HCT116 (cell line): Measurements from ENCODE around the gene IGLL5. TPM values are rescaled to one million over a fixed set of nuclear protein-coding genes. Genes with fewer than 3 reads are reported as not detected.

ENCODE experiments used
- ATAC-seq: fragments of 200-7000 bp; cut with Tn5 transposase; 2 replicates; pipeline ENCODE4 v1.9.1; 2020; ENCODE audit warnings: mild to moderate bottlenecking, moderate library complexity
- BruUV-seq: library from RNA; stranded (reverse); fragments of 400-500 nt; replicated peaks from 2 replicates; lab custom pipeline; 2021; lab: Mats Ljungman, UMichigan
- CTCF ChIA-PET: fragments of 300-600 bp; sonication (Branson Sonifier 250); formaldehyde crosslinking; loops from one replicate; lab custom pipeline; 2021; ENCODE audit warnings: antibody characterized with exemption; lab: Charles Lee
- POLR2A ChIA-PET: fragments of 300-600, 350-600 bp; sonication (Branson Sonifier 250); formaldehyde crosslinking; loops from one replicate; lab custom pipeline; 2021; ENCODE audit warnings: antibody characterized with exemption; lab: Charles Lee
- RAD21 ChIA-PET, 2 experiments: fragments of 300-600 bp; sonication (Branson Sonifier 250); formaldehyde crosslinking; loops; one replicate each; lab custom pipeline; 2023; ENCODE audit warnings: low total read pairs in 2 of 2; ENCODE audit not compliant: uncharacterized antibody in 2 of 2, unreplicated experiment in 2 of 2, low non-redundant PET in 1 of 2; lab: Charles Lee
- DNase-seq: peaks from one replicate; pipeline ENCODE4 v3.0.0-alpha.2; 2010; ENCODE audit warnings: low read depth, low spot score
- H2AFZ ChIP-seq: fragments of 200-600 bp; shearing (Covaris generic), sonication (generic); 2 replicates; pipeline ENCODE4 v1.6.1; 2017; ENCODE audit warnings: low read depth, mixed run types, mixed read lengths, antibody characterized with exemption, low read length; ENCODE audit not compliant: poor library complexity, severe bottlenecking
- H3K27ac ChIP-seq: 2 replicates; pipeline ENCODE4 v1.5.1; 2012; ENCODE audit warnings: low read depth, low read length
- H3K27me3 ChIP-seq: fragments of 200-600 bp; sonication (generic); 2 replicates; pipeline ENCODE4 v1.6.1; 2016; ENCODE audit warnings: mixed run types, low read length, mixed read lengths; ENCODE audit not compliant: insufficient read depth
- H3K36me3 ChIP-seq, 2 experiments: fragments of 200-500 bp in 1 of 2; fragments of 200-600 bp in 1 of 2; sonication (Bioruptor generic) in 1 of 2; sonication (generic) in 1 of 2; 2 replicates each; pipeline versions ENCODE4 v1.5.1 to v1.6.1; 2014 to 2016; ENCODE audit warnings: low read length in 2 of 2, inconsistent platforms in 1 of 2, mixed read lengths in 1 of 2, mixed run types in 1 of 2; ENCODE audit not compliant: insufficient read depth in 2 of 2, control insufficient read depth in 1 of 2
- H3K4me1 ChIP-seq, 2 experiments: fragments of 200-600 bp in 1 of 2; sonication (generic) in 1 of 2; 2 replicates each; pipeline versions ENCODE4 v1.5.1 to v1.6.1; 2012 to 2017; ENCODE audit warnings: low read length in 2 of 2, inconsistent platforms in 1 of 2, mild to moderate bottlenecking in 1 of 2, mixed read lengths in 1 of 2, mixed run types in 1 of 2, moderate library complexity in 1 of 2; ENCODE audit not compliant: insufficient read depth in 2 of 2, control insufficient read depth in 1 of 2
- H3K4me2 ChIP-seq: fragments of 200-600 bp; sonication (generic); 2 replicates; pipeline ENCODE4 v1.6.1; 2017; ENCODE audit warnings: mixed run types, low read length, mixed read lengths
- H3K4me3 ChIP-seq, 2 experiments: fragments of 200-600 bp in 1 of 2; sonication (generic) in 1 of 2; replicated peaks in 1 of 2; 2 replicates each; pipeline ENCODE4 v1.5.1; 2011 to 2016; ENCODE audit warnings: low read length in 2 of 2, control low read depth in 1 of 2, low read depth in 1 of 2, mild to moderate bottlenecking in 1 of 2, mixed read lengths in 1 of 2, mixed run types in 1 of 2
- H3K79me2 ChIP-seq: fragments of 200-600 bp; sonication (generic); 2 replicates; pipeline ENCODE4 v1.6.1; 2017; ENCODE audit warnings: mild to moderate bottlenecking, mixed run types, low read length, moderate library complexity, mixed read lengths; ENCODE audit not compliant: insufficient read depth
- H3K9ac ChIP-seq: fragments of 200-600 bp; sonication (generic); 2 replicates; pipeline ENCODE4 v1.6.1; 2016; ENCODE audit warnings: low read length, mixed read lengths
- H3K9me2 ChIP-seq: fragments of 200-600 bp; sonication (generic), shearing (Covaris generic); 2 replicates; pipeline ENCODE4 v1.6.1; 2017; ENCODE audit warnings: mixed run types, mild to moderate bottlenecking, moderate library complexity; ENCODE audit not compliant: insufficient read depth
- H3K9me3 ChIP-seq, 2 experiments: fragments of 200-500 bp in 1 of 2; fragments of 200-600 bp in 1 of 2; sonication (Bioruptor generic) in 1 of 2; sonication (generic) in 1 of 2; 2 replicates each; pipeline ENCODE4 v1.6.1; 2014 to 2017; ENCODE audit warnings: low read length in 2 of 2, mixed read lengths in 2 of 2, inconsistent platforms in 1 of 2, low read depth in 1 of 2, mild to moderate bottlenecking in 1 of 2, mixed run types in 1 of 2, moderate library complexity in 1 of 2; ENCODE audit not compliant: control insufficient read depth in 1 of 2, insufficient read depth in 1 of 2
- H4K20me1 ChIP-seq: fragments of 200-600 bp; sonication (generic), shearing (Covaris generic); 2 replicates; pipeline ENCODE4 v1.6.1; 2017; ENCODE audit warnings: mixed run types, mild to moderate bottlenecking, moderate library complexity; ENCODE audit not compliant: insufficient read depth
- CEBPB ChIP-seq: IDR thresholded peaks from 2 replicates; pipeline ENCODE4 v1.6.1; 2012; ENCODE audit warnings: low read depth
- EGR1 ChIP-seq: IDR thresholded peaks from 2 replicates; pipeline ENCODE4 v1.6.1; 2012; ENCODE audit warnings: low read depth
- ELF1 ChIP-seq: IDR thresholded peaks from 2 replicates; pipeline ENCODE4 v1.6.1; 2012; ENCODE audit warnings: low read depth, borderline replicate concordance
- EZH2 ChIP-seq: fragments of 200-600 bp; sonication (generic); IDR thresholded peaks from 2 replicates; pipeline ENCODE4 v1.6.1; 2017; ENCODE audit warnings: antibody characterized with exemption, mixed run types
- EZH2phosphoT487 ChIP-seq: fragments of 200-600 bp; IDR thresholded peaks from 2 replicates; pipeline ENCODE4 v1.6.1; 2018; ENCODE audit warnings: antibody characterized with exemption, borderline replicate concordance
- FOSL1 ChIP-seq: IDR thresholded peaks from 2 replicates; pipeline ENCODE4 v1.6.1; 2012; ENCODE audit warnings: low read depth
- JUND ChIP-seq: IDR thresholded peaks from 2 replicates; pipeline ENCODE4 v1.6.1; 2012
- MAX ChIP-seq: IDR thresholded peaks from 2 replicates; pipeline ENCODE4 v1.6.1; 2012
- POLR2A ChIP-seq: IDR thresholded peaks from 2 replicates; pipeline ENCODE4 v1.7.0; 2011; ENCODE audit warnings: borderline replicate concordance; ENCODE audit not compliant: insufficient read depth, insufficient read length; ENCODE audit errors: extremely low read depth
- POLR2AphosphoS5 ChIP-seq: IDR thresholded peaks from 2 replicates; pipeline ENCODE4 v1.6.1; 2011; ENCODE audit warnings: mild to moderate bottlenecking, low read depth, low read length, moderate library complexity
- SRF ChIP-seq: IDR thresholded peaks from 2 replicates; pipeline ENCODE4 v1.6.1; 2012; ENCODE audit warnings: low read depth
- intact Hi-C: fragments of 100-400 bp; cut with micrococcal nuclease; formaldehyde crosslinking; loops from 2 replicates; pipeline ENCODE4 v1.10.0; 2022
- total RNA-seq: library from RNA; stranded (reverse); gene quantifications from one replicate; pipeline ENCODE4 v1.2.1, GENCODE V29; 2021; ENCODE audit not compliant: unreplicated experiment

IGLL5 gene
- total RNA-seq, 1 experiment from 2014 or later: not detected

- no peak for DNase-seq
- no peaks in the 10 kb centered on the region for H3K36me3 ChIP-seq
- ATAC-seq: no peak
- no peak overlapping the region for H3K4me2 ChIP-seq
- POLR2A ChIA-PET: no interaction called here
- H4K20me1 ChIP-seq: no peaks in the 10 kb centered on the region
- BruUV-seq: no TSS peak
- RAD21 ChIA-PET: no interaction called here
- H3K79me2 ChIP-seq: no peaks in the 10 kb centered on the region
- H3K27ac ChIP-seq: no peak overlapping the region
- no peak overlapping the region for H3K4me3 ChIP-seq
- no peak for TF ChIP-seq ELF1
- TF ChIP-seq SRF: no peak
- no peak for TF ChIP-seq EZH2
- no peak for TF ChIP-seq CEBPB
- TF ChIP-seq POLR2A: no peak
- no peak for TF ChIP-seq POLR2AphosphoS5
- H3K9me3 ChIP-seq: no peaks in the 10 kb centered on the region
- H3K9me2 ChIP-seq: no peaks in the 10 kb centered on the region
- H2AFZ ChIP-seq: no peak overlapping the region
- no peak overlapping the region for H3K9ac ChIP-seq
- intact Hi-C loops: no loop called here
- H3K4me1 ChIP-seq: no peaks in the 10 kb centered on the region
- peaks cover 52% of the 10 kb centered on the region for H3K27me3 ChIP-seq
- CTCF ChIA-PET: no interaction called here
Observed at GRCh38 chr22:22912135-22912987, 24.7 kb downstream of the IGLL5 start.

GRCh38 chr22:22912988-22913253 is 25.3 kb downstream of the IGLL5 start:
- Histone ChIP-seq H3K36me3 (no peaks in the 10 kb centered on the region), H3K9me3 (no peaks in the 10 kb centered on the region), H3K27me3 (peaks cover 47% of the 10 kb centered on the region), H4K20me1 (no peaks in the 10 kb centered on the region), H3K4me3 (no peak overlapping the region), H3K79me2 (no peaks in the 10 kb centered on the region), H2AFZ (no peak overlapping the region), H3K4me1 (no peaks in the 10 kb centered on the region), H3K27ac (no peak overlapping the region), H3K9ac (no peak overlapping the region), H3K9me2 (no peaks in the 10 kb centered on the region), H3K4me2 (no peak overlapping the region)
- ChIA-PET RAD21 (no interaction called here), CTCF (no interaction called here), POLR2A (no interaction called here)
- BruUV-seq: no TSS peak
- DNase-seq (no peak), ATAC-seq (no peak)
- intact Hi-C loops: no loop called here
- no peak for TF ChIP-seq MAX
- TF ChIP-seq FOSL1: no peak
- TF ChIP-seq SRF: no peak
- no peak for TF ChIP-seq EZH2phosphoT487
- no peak for TF ChIP-seq EGR1
- no peak for TF ChIP-seq EZH2
- TF ChIP-seq JUND: no peak
